GM18873 (cell line): ENCODE results near the gene PTOV1.

ENCODE experiments used
- ATAC-seq: cut with Tn5 transposase; IDR thresholded peaks from one replicate; pipeline ENCODE4 v1.9.1; 2021; ENCODE audit warnings: mild to moderate bottlenecking, moderate library complexity, moderate number of reproducible peaks; ENCODE audit not compliant: unreplicated experiment, low FRiP score

PTOV1 gene

GRCh38 chr19:49840736-49841249, 10.2 kb upstream of the PTOV1 start:
- no peak for ATAC-seq

- ATAC-seq, result no peak
These were observed 7.7 kb upstream of the PTOV1 start for GRCh38 chr19:49843265-49843664.

GRCh38 chr19:49844138-49845095, 6.5 kb upstream of the PTOV1 start:
- no peak for ATAC-seq

- no peak for ATAC-seq
These were observed 5.5 kb upstream of the PTOV1 start for GRCh38 chr19:49845414-49845813.

- ATAC-seq, result no peak
These were observed 4.6 kb upstream of the PTOV1 start for GRCh38 chr19:49846408-49846807.

GRCh38 chr19:49847731-49848696, 2.9 kb upstream of the PTOV1 start:
- ATAC-seq, result no peak

- no peak for ATAC-seq
These were observed 2.0 kb upstream of the PTOV1 start for GRCh38 chr19:49848938-49849337.

GRCh38 chr19:49849433-49850220, 1.3 kb upstream of the PTOV1 start:
- ATAC-seq, result no peak

- no peak for ATAC-seq
These were observed 805 bp upstream of the PTOV1 start for GRCh38 chr19:49850221-49850486.

- ATAC-seq, result no peak
These were observed 699 bp downstream of the PTOV1 start for GRCh38 chr19:49851456-49852259.

GRCh38 chr19:49852631-49853126, 1.7 kb downstream of the PTOV1 start:
- ATAC-seq, result no peak

GRCh38 chr19:49853852-49854377, 3.0 kb downstream of the PTOV1 start:
- no peak for ATAC-seq

- no peak for ATAC-seq
These were observed 3.7 kb downstream of the PTOV1 start for GRCh38 chr19:49854378-49855263.

GRCh38 chr19:49855277-49855675, 4.3 kb downstream of the PTOV1 start:
- ATAC-seq, result no peak

- no peak for ATAC-seq
These were observed 5.0 kb downstream of the PTOV1 start for GRCh38 chr19:49855676-49856573.

GRCh38 chr19:49856574-49857021, 5.6 kb downstream of the PTOV1 start:
- no peak for ATAC-seq
